ENCODE results near the gene XPNPEP2.

XPNPEP2 gene

GRCh38 chrX:129787336-129788055 is 48.7 kb downstream of the XPNPEP2 start:
- no peaks in the 10 kb centered on the region for H3K9me3 ChIP-seq (ENCODE audit: control insufficient read depth, insufficient read depth, low read length)
- no peak overlapping the region for H3K4me3 ChIP-seq (ENCODE audit: low read length)
- H4K20me1 ChIP-seq (ENCODE audit: control insufficient read depth, insufficient read depth, low read depth, low read length) = peaks cover 9% of the 10 kb centered on the region; the same call in 1 of the 2 replicates
- TF ChIP-seq CTCF (IDR thresholded peaks at IDR 0.05; ENCODE audit: low read depth, low read length, poor library complexity, severe bottlenecking) = no peak
- no peak for TF ChIP-seq EZH2phosphoT487 (IDR thresholded peaks at IDR 0.05; ENCODE audit: borderline replicate concordance, low read length)
- no peaks in the 10 kb centered on the region for H3K9me2 ChIP-seq (replicated peaks; ENCODE audit: control insufficient read depth, low read length)
- H3K27ac ChIP-seq (ENCODE audit: low read depth, low read length) = no peak overlapping the region; the same call in 1 of the 2 replicates
- no peaks in the 10 kb centered on the region for H3K27me3 ChIP-seq (ENCODE audit: control insufficient read depth, low read length)
- H3K4me1 ChIP-seq (ENCODE audit: control insufficient read depth, low read length) = peaks cover 40% of the 10 kb centered on the region
- peaks cover 10% of the 10 kb centered on the region; the same call in 1 of the 2 replicates for H3F3A ChIP-seq (ENCODE audit: control insufficient read depth, insufficient read depth)
- H3K36me3 ChIP-seq (ENCODE audit: control insufficient read depth, low read length) = peaks cover 80% of the 10 kb centered on the region
- no peak overlapping the region for H3K4me2 ChIP-seq (ENCODE audit: low read length)
- peaks cover 55% of the 10 kb centered on the region for H3K79me2 ChIP-seq (ENCODE audit: control insufficient read depth, low read length)

- peaks cover 45% of the 10 kb centered on the region for H3K79me2 ChIP-seq (ENCODE audit: control insufficient read depth, low read length)
- H3K9me3 ChIP-seq (ENCODE audit: control insufficient read depth, insufficient read depth, low read length) = no peaks in the 10 kb centered on the region
- TF ChIP-seq CTCF (IDR thresholded peaks at IDR 0.05; ENCODE audit: low read depth, low read length, poor library complexity, severe bottlenecking) (no peak), EZH2phosphoT487 (IDR thresholded peaks at IDR 0.05; ENCODE audit: borderline replicate concordance, low read length) (no peak)
- H4K20me1 ChIP-seq (ENCODE audit: control insufficient read depth, insufficient read depth, low read depth, low read length) = peaks cover under 1% of the 10 kb centered on the region; the same call in 1 of the 2 replicates
- H3K36me3 ChIP-seq (ENCODE audit: control insufficient read depth, low read length) = peaks cover 80% of the 10 kb centered on the region
- no peak overlapping the region for H3K4me2 ChIP-seq (ENCODE audit: low read length)
- H3K27ac ChIP-seq (ENCODE audit: low read depth, low read length) = no peak overlapping the region
- H3F3A ChIP-seq (ENCODE audit: control insufficient read depth, insufficient read depth) = peaks cover 7% of the 10 kb centered on the region; the same call in 1 of the 2 replicates
- H3K4me1 ChIP-seq (ENCODE audit: control insufficient read depth, low read length) = peaks cover 30% of the 10 kb centered on the region
- H3K9me2 ChIP-seq (replicated peaks; ENCODE audit: control insufficient read depth, low read length) = no peaks in the 10 kb centered on the region
- H3K4me3 ChIP-seq (ENCODE audit: low read length) = no peak overlapping the region
- H3K27me3 ChIP-seq (ENCODE audit: control insufficient read depth, low read length) = no peaks in the 10 kb centered on the region
These were observed 49.7 kb downstream of the XPNPEP2 start for GRCh38 chrX:129788527-129788926.

- no peak overlapping the region for H3K4me2 ChIP-seq (ENCODE audit: low read length)
- 0 out of 2 replicates have a peak, but pooled peaks cover 6% of the 10 kb centered on the region for H3F3A ChIP-seq (ENCODE audit: control insufficient read depth, insufficient read depth)
- TF ChIP-seq EZH2phosphoT487 (IDR thresholded peaks at IDR 0.05; ENCODE audit: borderline replicate concordance, low read length) (no peak), CTCF (IDR thresholded peaks at IDR 0.05; ENCODE audit: low read depth, low read length, poor library complexity, severe bottlenecking) (no peak)
- H4K20me1 ChIP-seq (ENCODE audit: control insufficient read depth, insufficient read depth, low read depth, low read length) = no peaks in the 10 kb centered on the region
- H3K9me2 ChIP-seq (replicated peaks; ENCODE audit: control insufficient read depth, low read length) = no peaks in the 10 kb centered on the region
- H3K4me1 ChIP-seq (ENCODE audit: control insufficient read depth, low read length) = peaks cover 16% of the 10 kb centered on the region
- H3K36me3 ChIP-seq (ENCODE audit: control insufficient read depth, low read length) = peaks cover 84% of the 10 kb centered on the region
- no peaks in the 10 kb centered on the region for H3K27me3 ChIP-seq (ENCODE audit: control insufficient read depth, low read length)
- no peak overlapping the region for H3K4me3 ChIP-seq (ENCODE audit: low read length)
- H3K27ac ChIP-seq (ENCODE audit: low read depth, low read length) = no peak overlapping the region
- peaks cover 31% of the 10 kb centered on the region for H3K79me2 ChIP-seq (ENCODE audit: control insufficient read depth, low read length)
- no peaks in the 10 kb centered on the region for H3K9me3 ChIP-seq (ENCODE audit: control insufficient read depth, insufficient read depth, low read length)
These were observed 51.4 kb downstream of the XPNPEP2 start for GRCh38 chrX:129790146-129790545.
